ENCODE measurements around the gene COL9A2.
"Not testable (repeated sequence)": the region's sequence is repeated elsewhere in the genome, so short reads cannot be mapped to it uniquely, and the experiment has no call there.

COL9A2 gene

DNA sequence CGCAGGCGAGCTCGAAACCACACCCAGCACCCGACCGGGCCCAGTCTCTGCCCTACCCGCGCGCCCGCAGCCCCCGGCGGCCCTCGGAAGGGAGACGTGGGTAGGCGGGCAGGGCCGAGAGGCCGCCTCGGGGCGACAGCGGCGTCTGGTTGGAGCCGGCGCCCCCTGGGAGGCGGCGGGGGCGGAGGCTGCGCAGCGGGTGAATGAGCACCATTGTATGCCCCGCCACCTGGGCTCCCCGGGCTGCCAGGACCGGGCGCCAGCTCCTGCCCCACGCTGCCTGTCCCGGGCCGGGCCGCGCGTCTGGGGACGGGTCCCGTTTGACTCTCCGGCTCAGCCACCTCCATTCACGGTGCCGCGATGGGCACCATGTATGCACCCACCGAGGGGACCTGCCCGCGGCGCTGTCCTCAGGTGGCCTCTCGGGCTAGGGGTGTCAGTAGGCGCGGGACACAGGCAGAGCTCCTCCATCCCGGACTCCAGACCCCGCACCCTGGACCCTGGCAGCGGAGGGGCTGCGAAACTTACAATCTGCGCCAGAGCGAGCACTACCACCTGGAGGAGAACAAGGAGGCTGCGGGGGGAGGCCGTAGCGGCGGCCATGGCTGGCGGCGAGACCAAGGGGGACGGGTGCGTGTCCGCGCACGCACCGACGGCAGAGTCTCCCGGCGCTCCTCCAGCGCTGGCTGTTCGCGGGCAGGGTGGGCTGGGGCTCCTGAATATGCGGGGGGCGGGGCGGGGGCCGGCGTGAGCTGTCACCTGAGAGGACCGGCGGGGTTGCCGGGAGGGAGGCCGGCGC is at the start of gene COL9A2:
Gene COL9A2, minus strand, starts transcription at position 692 of the 799 bp plus-strand sequence. Its CDS starts 89 bp downstream, at position 603.
- no peak for DNase-seq

DNA sequence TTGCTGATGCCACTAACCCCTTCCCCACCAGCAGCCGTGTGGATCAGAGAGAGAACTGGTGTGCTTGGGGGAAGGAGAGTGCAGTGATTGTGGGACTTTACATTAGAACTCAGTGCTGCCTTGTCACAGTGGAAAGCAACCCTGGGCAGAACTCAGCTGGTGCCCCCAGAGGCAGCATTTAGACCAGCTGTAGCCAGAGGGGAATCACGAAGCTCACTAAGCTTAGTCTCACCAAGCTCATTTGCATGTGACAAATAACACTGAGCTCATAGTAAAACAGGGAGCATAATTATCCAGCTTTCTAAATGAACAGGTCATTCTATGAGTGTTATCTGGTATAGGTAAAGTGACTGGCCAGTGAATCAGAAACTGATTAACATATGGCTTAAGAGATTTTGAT is 46.6 kb upstream of the COL9A2 start:
- DNase-seq, result no peak

DNA sequence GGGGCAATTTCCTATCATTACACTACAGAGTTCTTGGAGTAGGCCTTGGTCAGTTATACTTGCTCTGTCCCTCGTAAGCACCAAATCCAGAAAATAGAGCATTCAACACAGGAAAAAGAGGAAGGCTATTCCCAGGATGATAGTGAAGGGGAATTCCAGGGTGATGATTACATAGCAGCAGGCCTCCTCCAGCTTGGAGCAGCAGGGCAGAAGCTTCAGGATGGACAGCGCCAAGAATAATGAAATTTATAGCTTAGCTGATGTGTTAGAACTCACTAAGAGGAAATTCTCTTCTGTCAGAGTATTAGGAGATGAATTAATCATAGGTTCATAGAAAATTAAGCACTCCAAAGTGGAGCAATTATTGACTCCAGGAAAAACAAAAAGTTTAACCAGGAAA is 45.6 kb upstream of the COL9A2 start:
- DNase-seq, result no peak

DNA sequence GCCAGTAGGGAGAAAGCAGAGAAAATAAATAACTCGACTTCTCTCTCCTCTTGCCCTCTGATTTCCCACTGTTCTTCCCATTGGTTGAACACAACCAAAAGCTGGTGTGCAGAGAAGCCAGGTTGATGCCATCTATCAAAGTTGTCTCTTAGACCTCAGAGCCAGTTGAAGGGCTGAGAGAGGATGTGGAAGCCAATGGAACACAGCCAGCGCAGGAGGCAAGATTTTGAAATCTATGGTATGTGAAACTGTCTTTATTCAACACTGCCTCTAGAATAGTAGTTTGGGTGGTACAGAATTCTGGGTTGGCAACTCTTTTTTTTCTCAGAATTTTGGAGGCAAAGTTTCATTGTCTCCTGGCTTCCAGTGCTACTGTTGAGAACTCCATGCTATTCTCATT is 45.1 kb upstream of the COL9A2 start:
- no peak for DNase-seq

DNA sequence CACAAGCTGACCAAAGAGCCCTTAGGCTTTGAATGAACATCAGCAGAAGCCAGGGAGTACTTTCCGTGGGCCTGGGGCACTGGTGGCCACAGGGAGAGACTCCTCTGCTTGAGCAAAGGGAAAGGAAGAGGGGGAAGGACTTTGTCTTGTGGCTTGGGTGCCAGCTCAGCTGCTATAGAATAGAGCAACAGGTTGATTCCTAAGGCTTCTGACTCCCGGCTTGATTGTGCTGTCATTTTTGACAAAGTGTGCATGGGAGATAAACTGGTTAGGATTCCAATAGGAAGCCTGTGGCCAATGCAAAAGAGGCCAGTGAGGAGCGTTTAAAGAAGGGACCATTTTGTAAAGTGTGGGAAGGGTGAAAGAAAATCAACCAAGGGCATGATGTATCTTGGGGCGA is 44.6 kb upstream of the COL9A2 start:
- DNase-seq, result no peak

DNA sequence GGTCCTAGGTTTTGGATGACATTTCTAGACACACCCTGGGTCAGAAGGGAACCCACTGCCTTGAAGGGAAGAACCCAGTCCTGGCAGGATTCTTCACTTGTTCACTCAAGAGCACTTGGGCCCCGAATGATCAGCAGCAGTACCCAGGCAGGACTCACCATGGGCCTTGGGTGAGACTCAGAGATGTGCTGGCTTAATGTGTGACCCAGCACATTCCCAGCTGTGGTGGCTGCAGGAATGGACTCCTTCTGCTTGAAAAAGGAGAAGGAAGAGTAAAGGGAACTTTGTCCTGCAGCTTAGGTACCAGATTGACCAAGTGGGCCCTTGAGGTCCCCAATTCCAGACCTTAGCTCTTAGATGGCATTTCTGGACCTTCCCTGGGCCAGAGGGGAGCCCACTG is 44.1 kb upstream of the COL9A2 start:
- DNase-seq, result no peak

DNA sequence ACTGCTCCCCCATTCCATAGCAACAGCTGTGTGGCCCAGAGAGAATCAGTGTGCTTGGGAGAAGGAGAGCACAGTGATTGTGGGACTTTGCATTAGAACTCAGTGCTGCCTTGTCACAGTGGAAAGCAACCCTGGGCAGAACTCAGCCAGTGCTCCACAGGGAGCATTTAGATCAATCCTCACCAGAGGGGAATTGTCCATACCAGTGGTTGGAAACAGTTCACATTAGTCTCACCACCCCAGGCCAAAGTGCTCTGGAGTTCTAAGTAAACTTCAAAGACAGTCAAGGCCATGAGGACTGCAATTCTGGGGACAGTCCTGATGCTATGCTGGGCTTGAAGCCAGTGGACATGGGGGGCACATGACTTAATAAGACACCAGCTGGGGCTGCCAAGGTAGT is 43.5 kb upstream of the COL9A2 start:
- DNase-seq, result no peak

DNA sequence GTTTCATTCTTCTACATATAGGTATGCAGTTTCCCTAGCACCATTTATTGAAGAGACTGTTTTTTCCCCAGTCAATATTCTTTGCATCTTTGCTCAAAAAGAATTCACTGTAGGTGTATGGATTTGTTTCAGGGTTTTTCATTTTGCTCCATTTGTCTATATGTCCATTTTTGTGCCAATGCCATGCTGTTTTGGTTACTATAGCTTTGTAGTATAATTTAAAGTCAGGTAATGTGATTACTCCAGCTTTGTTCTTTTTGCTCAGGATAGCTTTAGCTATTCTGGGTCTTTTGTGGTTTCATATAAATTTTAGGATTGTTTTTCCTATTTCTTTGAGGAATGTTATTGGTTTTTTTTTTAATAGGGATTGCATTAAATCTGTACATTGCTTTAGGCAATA is 40.5 kb upstream of the COL9A2 start:
- no peak for DNase-seq

DNA sequence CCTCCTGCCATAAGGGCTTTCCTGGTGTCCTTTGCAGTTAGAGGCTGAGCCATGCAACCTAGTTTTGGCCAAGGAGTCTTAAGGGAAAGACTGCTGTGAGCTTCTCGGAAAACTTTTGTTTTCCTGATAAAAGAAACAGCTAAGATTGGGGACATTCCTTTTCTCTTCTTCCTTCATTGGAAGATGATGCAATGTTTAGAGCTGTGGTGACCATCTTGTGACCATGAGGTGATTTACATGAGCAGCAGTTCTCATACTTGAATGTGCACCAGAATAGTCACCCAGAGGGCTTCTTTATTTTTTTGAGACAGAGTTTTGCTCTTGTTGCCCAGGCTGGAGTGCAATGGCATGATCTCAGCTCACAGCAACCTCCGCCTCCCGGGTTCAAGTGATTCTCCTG is 36.0 kb upstream of the COL9A2 start:
- DNase-seq, result no peak

DNA sequence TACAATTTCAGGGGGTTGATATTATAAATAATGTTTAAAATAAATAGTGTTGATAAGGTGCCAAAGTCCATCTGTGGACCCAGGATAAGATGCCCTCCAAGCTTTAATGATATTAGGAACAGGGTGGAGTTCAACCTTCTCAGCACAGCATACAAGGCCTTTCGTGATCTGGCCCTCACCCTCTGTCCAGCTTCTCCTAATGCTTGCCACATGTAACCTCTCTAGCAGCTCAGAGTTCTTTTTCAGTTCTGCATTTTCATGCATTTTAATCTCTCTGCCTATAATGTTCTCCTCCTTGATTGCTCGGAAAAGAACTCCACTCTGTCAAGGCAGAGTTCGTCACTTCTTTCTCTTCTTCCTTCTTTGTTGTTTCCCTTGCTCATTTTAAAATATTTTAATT is 35.0 kb upstream of the COL9A2 start:
- no peak for DNase-seq

DNA sequence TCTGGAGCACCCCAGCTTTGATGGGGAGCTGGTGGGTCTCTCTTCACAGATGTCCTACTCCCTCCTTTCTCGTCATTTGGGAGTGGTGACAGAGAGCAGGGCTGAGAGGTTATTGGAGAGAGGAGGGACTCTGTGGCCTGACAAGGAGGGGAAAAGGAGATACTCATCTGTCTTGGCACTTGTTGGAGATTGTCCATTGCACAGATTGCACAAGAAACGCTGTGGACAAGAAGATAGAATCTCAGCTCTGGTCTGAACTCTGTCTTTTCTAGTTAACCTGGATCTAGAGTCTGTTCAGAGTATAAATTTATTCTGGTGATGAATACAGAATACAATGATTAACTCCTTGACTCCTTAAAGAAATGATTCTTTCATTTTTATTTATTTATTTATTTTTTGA is 34.0 kb upstream of the COL9A2 start:
- DNase-seq, result no peak

DNA sequence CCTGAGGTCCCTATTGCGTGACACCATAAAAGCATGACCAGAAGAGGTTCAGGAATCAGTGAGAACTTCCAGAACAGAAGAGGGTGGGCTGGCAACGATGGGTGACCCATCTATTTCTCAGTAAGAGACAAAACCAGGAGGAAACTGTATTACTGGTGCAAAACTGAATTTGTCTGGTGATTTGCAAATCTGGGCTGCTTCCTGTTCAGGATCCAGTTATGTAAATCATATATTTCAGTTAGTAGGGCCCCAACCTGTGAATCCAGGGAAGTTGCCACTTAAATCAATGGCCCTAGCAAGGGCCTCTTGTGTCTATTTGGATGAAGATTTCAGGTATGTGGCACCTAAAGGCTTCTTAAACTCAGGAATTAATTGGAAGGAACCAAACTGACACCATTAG is 33.3 kb upstream of the COL9A2 start:
- no peak for DNase-seq

DNA sequence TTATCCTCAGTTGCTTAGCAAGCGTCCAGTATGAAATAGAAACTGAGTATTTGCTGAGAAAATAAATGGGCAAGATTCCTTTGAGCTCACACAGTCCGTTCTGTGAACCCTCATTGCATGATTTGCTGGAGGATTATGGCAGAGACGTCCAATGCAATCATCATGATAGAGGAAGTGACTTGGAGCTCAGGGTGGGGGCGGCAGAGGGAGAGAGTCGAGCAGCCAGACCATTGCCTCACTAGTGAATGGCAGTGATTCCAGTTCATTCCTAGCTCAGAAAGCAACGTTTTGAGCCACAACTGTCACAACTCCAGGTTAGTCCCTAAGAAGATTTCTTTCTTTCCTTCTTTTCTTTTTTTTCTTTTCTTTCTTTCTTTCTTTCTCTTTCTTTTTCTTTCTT is 27.5 kb upstream of the COL9A2 start:
- no peak for DNase-seq

DNA sequence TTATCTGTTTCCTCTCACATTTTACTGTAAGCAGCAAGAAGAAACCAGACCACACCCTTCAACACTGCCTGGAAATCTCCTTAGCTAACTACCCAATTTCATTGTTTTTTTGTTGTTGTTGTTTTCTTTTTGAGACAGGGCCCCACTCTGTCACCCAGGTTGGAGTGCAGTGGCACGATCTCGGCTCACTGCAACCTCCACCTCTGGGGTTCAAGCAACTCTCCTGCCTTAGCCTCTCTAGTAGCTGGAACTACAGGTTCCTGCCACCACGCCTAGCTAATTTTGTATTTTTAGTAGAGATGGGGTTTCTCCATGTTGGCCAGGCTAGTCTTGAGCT is 25.3 kb upstream of the COL9A2 start:
- not testable (repeated sequence) for DNase-seq

DNA sequence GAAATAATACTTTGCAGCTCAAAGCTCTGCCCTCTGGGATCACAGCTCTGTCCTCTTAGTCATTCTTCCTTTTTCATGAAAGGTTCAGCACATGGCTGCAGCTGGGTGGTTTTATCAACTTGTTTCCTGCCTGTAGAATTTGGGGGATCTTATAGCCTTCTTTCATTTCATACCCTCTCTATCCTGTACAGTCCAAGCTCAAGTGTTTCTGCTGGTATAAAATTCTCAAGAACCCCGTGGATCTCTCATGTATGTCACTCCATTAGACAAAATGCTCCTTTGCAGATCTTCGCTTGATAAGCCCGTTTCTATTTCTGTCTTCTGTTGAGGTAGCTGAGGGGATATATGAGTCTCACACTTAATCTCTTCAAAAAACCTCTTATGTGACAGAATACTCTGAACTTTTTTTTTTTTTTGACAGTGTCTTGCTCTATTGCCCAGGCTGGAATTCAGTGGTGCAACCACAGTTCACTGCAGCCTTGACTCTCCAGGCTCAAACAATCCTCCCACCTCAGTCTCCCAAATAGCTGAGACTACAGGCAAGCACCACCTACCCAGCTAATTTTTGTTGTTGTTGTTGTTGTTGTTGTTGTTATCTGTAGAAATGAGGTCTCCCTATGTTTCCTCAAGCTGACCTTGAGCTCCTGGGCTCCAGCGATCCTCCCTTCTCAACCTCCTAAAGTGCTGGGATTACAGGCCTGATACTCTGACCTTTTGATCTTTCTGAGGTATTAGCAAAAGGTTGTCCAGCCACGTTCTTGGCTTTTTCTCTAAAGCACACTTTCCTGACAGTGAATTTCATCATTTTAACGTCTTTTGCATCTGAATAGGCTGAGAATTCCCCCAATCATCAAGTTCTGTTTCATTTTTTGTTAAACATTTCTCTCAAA is 24.6 kb upstream of the COL9A2 start:
- no peak for DNase-seq

DNA sequence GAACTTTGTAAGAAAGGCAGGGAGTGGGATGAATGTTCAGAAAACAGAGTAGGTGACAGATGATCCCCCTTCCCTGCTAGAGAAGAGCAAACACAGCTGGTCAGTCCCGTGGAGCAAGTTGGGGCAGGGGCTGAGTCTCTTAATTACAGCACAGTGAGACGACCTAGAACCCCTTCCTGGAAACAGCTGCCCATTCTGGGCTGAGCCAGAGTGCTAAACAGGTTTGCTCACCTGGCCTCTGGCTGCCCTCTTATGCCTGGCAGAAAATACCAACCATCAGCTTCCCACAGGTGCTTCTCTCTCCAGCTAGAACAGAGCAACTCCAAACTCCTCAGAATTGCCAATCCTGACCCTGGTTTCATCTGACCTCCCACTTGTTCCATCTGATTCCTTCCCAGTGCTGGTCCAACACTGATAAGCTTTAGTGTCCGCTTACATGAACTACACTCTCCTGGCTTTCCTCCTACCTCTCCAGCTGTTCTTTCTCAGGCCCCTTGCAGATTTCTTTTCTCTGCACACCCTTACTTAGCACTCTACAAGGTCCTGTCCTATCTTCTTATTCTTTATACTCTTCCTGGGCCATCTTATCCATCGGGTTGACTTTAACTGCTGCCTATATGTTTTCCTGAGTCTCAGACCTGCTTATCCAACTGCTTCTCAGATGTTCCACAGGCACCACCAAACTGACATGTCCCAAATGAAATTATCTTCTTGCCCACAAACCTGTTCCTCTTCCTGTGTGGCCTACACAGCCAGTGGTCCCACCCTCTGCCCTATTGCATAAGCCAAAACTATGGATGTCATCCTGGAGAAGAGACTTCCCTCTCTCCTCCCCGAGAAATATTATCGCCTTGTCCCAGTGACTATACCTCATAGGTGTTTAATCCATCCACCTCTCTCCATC is 22.6 kb upstream of the COL9A2 start:
- DNase-seq, result no peak

DNA sequence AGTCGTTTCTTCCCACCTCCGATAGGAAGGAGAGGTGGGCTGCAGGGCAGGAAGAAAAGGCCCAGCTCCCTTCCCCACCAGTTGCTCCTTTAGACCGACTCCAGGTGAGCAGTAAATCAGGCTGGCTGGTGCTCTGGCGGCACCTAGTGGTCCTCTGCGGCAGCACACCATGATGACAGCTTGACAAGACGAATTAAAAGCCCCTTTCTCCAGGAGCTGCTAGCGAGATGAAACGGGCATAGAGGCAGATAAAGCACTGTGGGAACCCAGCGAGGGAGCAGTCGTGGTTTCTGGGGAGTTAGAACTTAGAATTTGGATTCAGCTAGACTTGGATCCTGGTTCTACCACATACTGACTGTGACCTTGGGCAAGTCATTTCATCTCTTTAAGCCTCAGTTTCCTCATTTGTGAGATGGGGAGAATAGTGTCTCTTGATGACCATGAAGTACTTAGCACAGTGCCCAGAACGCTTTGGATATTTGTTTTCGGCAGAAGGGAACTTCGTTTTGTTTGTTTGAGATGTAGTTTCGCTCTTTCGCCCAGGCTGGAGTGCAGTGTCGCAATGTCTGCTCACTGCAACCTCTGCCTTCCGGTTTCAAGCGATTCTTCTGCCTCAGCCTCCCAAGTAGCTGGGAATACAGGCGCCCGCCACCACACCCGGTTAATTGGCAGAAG is 21.8 kb upstream of the COL9A2 start:
- peak in 1 of 2 experiments; percentile 60 for DNase-seq

DNA sequence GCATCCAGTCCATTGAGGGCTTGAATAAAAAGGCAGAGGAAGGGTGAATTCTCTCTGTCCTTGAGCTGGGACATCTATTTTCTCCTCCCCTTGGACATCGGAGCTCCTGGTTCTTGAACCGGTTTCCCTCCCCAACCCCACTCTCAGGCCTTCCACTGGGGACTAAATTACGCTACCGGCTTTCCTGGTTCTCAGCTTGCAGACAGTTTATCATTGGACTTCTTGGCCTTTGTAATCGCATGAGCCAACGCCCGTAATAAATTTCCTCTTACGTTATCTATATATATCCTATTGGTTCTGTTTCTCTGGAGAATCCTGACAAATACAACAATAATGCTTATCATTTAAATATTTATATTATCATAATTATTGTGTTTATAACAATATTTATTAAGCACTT is 20.4 kb upstream of the COL9A2 start:
- DNase-seq, result no peak

DNA sequence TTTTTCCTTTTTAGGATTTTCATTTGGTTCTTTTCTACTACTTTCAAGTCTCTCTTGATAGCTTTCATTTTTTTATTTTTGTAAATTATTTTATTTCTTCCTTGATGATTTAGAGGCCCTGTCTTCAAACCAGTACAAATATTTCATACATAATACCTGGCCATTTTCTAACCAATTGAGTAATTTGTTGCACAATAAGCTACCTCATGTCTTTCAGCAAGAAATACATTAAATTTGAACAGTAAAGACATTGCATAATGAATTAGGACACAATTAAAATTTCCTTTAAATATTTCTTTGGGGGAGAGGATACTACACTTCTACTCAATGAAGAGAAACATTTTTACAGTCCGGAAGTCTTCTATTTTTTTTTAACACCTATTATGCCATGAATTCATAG is 15.6 kb upstream of the COL9A2 start:
- no peak for DNase-seq

DNA sequence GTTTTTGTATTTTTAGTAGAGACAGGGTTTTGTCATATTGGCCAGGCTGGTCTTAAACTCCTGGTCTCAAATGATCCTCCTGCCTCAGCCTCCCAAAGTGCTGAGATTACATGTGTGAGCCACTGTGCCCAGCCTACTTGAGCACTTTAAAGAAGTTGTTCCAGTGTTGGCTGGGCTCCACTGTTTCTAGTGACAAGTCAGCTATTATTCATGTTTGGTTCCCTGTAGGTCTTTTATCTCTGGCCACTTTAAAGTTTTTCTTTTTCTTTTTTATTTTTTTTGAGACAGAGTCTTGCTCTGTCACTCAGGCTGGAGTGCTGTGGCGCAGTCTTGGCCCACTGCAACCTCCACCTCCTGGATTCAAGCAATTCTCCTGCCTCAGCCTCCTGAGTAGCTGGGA is 14.3 kb upstream of the COL9A2 start:
- not testable (repeated sequence) for DNase-seq

DNA sequence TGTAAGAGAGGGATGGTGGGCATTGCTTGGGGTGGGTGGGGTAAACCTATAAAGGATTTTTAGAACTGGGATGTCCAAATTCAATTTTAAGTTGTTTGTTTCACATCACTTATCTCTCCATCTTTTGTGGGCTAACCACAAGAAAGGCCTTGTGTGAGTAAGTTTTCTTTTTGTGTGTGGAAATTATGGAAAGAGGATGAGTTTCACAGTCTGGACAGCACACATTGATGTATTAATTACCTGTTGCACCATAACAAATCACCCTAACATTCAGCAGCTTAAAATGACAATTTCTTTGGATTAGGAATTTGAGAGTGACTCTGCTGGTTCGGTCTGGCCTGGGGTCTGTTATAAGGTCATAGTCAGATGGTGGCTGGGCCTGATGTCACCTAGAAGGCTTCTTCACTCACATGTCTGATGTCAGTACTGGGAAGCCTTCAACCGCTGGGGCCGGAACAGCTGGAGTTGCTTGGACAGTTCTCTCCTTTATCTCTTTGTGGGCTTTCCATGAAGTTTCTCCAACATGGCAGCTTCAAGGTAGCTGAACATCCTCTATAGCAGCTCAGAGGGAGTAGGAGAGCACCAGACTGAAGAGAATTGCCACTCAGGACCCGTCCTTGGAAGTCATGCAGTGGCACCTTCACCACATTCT is 2.0 kb upstream of the COL9A2 start:
- DNase-seq, result no peak

DNA sequence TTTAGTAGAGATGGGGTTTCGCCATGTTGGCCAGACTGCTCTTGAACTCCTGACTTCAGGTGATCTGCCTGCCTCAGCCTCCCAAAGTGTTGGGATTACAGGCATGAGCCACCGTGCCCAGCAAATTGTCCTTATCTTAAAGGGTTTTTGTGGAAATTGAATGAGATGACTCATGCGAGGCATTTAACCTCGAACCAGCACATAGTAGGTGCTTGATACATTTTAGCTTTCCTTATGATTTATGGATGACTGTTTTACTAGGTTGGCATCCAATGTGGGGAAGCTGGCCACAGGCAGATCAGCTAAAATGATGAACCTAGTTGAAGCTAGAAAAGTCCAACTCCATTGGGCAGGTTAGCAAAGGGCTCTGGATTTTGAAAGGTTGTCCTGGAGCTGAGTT is 1.4 kb upstream of the COL9A2 start:
- no peak for DNase-seq

Data from SW 1271 (cell line).